Measurements from ENCODE around the gene TFIP11. TPM values are rescaled to one million over a fixed set of nuclear protein-coding genes. Genes with fewer than 3 reads are reported as not detected.

The TFIP11 gene
- total RNA-seq, 1 donor from 2014 or later, result 28.4 TPM

DNA sequence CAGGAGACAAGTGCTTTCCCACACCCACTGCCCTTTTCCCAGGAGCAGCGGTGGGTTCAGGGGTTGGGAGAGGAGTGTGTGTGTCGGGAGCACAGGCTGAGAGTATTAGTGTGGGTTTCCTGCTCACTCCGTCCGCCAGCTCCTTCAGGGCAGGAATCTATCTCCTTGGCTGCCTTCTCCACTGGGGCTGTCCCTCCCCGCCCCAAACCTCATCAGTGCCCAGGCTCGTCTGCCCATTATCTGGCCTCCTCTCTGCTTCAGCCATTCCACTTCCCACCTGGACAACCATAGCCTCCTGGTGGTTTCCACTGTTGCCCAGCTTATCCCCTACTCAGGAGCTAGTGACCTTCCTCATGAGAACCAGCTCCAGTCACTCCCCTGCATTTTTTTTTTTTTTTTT is 63.3 kb downstream of the TFIP11 start:
- intact Hi-C loops (cut with DNase I), result no loop called here
- H3K9me3 ChIP-seq, result no peaks in the 10 kb centered on the region
- H3K36me3 ChIP-seq, result peaks cover 38% of the 10 kb centered on the region
- no peak for ATAC-seq
- no peaks in the 10 kb centered on the region for H3K4me1 ChIP-seq
- no peak overlapping the region for H3K27ac ChIP-seq
- TF ChIP-seq, protein P1, sequence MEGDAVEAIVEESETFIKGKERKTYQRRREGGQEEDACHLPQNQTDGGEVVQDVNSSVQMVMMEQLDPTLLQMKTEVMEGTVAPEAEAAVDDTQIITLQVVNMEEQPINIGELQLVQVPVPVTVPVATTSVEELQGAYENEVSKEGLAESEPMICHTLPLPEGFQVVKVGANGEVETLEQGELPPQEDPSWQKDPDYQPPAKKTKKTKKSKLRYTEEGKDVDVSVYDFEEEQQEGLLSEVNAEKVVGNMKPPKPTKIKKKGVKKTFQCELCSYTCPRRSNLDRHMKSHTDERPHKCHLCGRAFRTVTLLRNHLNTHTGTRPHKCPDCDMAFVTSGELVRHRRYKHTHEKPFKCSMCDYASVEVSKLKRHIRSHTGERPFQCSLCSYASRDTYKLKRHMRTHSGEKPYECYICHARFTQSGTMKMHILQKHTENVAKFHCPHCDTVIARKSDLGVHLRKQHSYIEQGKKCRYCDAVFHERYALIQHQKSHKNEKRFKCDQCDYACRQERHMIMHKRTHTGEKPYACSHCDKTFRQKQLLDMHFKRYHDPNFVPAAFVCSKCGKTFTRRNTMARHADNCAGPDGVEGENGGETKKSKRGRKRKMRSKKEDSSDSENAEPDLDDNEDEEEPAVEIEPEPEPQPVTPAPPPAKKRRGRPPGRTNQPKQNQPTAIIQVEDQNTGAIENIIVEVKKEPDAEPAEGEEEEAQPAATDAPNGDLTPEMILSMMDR (IDR thresholded peaks at IDR 0.05), result no peak
- DNase-seq, result no peak
- no peaks in the 10 kb centered on the region for H3K27me3 ChIP-seq (ENCODE audit: low read depth)
- H3K4me3 ChIP-seq, result no peak overlapping the region

DNA sequence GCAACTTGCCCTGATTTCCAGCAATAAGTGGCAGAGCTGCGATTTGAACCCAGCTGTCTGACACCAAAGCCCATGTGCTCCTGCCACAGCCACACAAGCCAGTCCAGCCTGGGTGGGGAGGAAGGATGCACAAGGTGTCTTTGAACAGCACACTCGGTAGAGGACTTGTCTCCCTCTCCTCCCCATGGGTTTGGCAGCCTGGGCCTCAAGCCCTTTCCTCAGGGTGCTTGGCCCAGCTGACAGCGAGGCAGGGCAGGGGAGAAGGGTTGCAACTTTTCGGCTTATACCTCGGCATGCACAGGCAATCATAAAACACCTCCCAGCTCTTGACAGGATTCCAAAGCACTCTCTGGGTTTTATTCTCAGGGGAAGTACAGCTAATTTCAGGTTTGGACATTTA is 63.9 kb downstream of the TFIP11 start:
- Histone ChIP-seq H3K36me3 (peaks cover 32% of the 10 kb centered on the region), H3K27me3 (ENCODE audit: low read depth) (no peaks in the 10 kb centered on the region), H3K4me1 (no peaks in the 10 kb centered on the region), H3K27ac (no peak overlapping the region), H3K4me3 (no peak overlapping the region), H3K9me3 (no peaks in the 10 kb centered on the region)
- TF ChIP-seq, protein P1 (IDR thresholded peaks at IDR 0.05), result no peak
- no peak for DNase-seq
- ATAC-seq, result no peak
- intact Hi-C loops (cut with DNase I), result no loop called here

DNA sequence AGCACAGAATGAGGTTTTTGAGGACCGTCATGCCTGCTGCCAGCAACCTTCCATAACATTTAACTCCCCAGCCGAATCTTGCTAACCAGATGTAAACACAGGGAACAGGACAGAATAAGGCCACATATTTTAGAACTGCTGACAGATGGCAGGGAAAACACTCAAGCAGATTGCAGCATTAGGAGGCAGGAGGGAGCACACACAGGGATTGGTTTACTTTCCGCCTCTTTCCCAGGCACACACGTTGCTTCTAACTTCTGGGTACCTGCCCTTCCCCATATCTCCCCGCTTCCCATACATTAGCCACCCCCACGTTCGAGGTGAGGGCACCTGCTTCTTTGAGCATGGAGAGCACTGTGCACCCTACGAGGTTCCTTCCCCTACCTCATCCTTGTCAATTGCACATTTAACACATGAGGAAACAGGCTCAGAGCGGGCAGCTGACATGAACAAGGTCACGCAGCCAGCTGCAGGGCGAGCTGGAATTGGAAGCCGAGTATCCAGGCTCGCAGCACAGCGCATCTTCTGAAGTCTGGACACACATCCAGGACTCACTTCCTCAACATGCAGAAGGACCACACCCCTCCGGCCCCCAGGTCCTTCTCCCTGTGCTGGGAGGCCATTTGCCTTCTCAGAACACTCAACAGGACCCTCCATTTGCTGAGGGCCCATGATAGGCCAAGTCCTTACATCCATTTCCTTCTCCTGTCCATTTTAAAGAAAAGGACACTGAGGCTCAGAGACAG is 64.5 kb downstream of the TFIP11 start:
- H3K27ac ChIP-seq, result no peak overlapping the region
- intact Hi-C loops (cut with DNase I), result no loop called here
- ATAC-seq (no peak), DNase-seq (no peak)
- H3K4me1 ChIP-seq, result no peaks in the 10 kb centered on the region
- peaks cover 26% of the 10 kb centered on the region for H3K36me3 ChIP-seq
- no peaks in the 10 kb centered on the region for H3K9me3 ChIP-seq
- no peaks in the 10 kb centered on the region for H3K27me3 ChIP-seq (ENCODE audit: low read depth)
- TF ChIP-seq, protein P1 (IDR thresholded peaks at IDR 0.05), result no peak
- no peak overlapping the region for H3K4me3 ChIP-seq

DNA sequence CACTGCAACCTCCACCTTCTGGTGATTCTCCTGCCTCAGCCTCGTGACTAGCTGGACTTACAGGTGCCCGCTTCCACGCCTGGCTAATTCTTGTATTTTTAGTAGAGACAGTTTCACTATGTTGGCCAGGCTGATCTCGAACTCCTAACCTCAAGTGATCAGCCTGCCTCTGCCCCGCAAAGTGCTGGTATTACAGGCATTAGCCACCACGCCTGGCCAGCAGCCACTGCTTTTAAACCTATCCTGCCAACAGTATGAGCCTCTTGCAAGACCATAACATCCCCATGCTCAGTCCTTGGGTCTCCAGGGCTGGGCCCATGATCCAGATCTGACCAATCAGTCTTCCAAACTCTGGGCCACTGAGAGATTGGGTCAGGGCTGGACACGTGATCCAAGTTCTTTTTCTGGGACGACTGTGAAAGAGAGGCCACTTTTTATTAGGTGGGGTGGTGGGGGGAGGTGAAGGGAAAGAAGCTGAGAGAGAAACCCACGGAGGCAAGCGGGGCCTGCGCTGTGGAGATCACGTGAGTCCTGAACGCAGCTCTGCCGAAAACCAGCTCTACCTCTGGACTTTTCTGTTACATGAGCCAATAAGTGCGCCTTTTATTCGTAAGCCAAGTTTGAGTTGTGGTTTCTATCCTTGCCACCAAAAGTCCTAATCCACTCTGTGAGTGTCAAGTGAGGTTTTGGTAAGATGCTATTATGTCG is 65.3 kb downstream of the TFIP11 start:
- no peak overlapping the region for H3K4me3 ChIP-seq
- ATAC-seq (no peak), DNase-seq (no peak)
- no peaks in the 10 kb centered on the region for H3K27me3 ChIP-seq (ENCODE audit: low read depth)
- no peaks in the 10 kb centered on the region for H3K9me3 ChIP-seq
- TF ChIP-seq, protein P1 (IDR thresholded peaks at IDR 0.05), result no peak
- H3K27ac ChIP-seq, result no peak overlapping the region
- intact Hi-C loops (cut with DNase I), result no loop called here
- peaks cover 18% of the 10 kb centered on the region for H3K36me3 ChIP-seq
- no peaks in the 10 kb centered on the region for H3K4me1 ChIP-seq

DNA sequence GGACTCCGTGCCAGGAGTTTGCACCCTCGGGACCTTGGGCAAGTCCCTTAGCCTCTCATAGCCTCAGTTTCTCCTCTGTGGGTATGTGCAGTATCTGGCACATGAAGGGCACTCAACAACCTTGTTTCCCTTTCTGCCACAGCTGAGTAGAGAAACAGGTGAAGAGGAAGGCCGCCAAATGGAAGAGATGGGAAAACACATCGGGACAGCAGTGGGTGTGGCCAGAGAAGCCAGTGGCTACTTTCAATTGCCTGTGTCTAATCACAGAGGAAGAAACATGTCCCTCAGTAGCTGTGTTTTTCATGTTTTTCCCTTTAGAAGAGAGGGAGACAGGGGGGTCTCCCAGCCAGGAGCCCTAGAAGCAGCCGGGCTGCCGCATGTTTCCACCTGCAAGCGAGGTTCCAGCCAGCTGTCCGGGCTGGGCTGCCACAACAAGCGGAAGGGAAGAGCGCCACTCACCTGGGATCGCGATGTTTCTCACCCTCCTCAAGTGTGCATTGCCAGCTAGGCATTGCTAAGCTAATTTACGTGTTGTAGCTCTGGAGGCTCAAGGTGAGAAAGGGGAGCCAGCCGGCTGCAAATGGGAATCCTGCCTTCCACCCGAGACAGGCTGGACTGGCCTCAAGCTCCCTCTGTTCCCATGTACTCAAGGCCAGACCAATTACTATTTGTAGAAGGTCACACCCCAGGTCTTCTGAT is 66.5 kb downstream of the TFIP11 start:
- Histone ChIP-seq H3K27me3 (ENCODE audit: low read depth) (no peaks in the 10 kb centered on the region), H3K27ac (no peak overlapping the region), H3K36me3 (peaks cover 7% of the 10 kb centered on the region), H3K9me3 (no peaks in the 10 kb centered on the region), H3K4me3 (no peak overlapping the region), H3K4me1 (no peaks in the 10 kb centered on the region)
- ATAC-seq (no peak), DNase-seq (no peak)
- TF ChIP-seq, protein P1 (IDR thresholded peaks at IDR 0.05), result no peak
- intact Hi-C loops (cut with DNase I), result no loop called here
